Measurements from ENCODE around the gene THSD4. TPM values are rescaled to one million over a fixed set of nuclear protein-coding genes. Genes with fewer than 3 reads are reported as not detected.

THSD4 gene
- polyA plus RNA-seq (0.46 and 1.3 TPM in 2 replicates), polyA minus RNA-seq (1.9 and 3.4 TPM in 2 replicates)

GRCh38 chr15:71114887-71115566 is at the start of gene THSD4:
TSS of gene THSD4 (plus strand) at chr15:71115471.
- H3K4me2 ChIP-seq (ENCODE audit: low read length) = peak within 1 kb of the TSS; percentile 25
- H3K9ac ChIP-seq (ENCODE audit: low read length) = peak within 1 kb of the TSS; percentile 31
- no peaks in the 10 kb centered on the region for H4K20me1 ChIP-seq (ENCODE audit: insufficient read depth)
- no peaks in the 10 kb centered on the region for H3F3A ChIP-seq (ENCODE audit: insufficient read depth, low read length, poor library complexity, severe bottlenecking)
- H3K9me2 ChIP-seq (ENCODE audit: insufficient read depth, low read length) = no peaks in the 10 kb centered on the region
- H3K9me3 ChIP-seq (ENCODE audit: low read length) = no peaks in the 10 kb centered on the region
- H3K79me2 ChIP-seq (replicated peaks; ENCODE audit: insufficient read depth, low read length) = no peaks in the 10 kb centered on the region
- no peaks in the 10 kb centered on the region for H3K36me3 ChIP-seq (ENCODE audit: insufficient read depth, low read length)
- H2AFZ ChIP-seq (ENCODE audit: low read depth, low read length) = no peak within 1 kb of the TSS
- no peak for TF ChIP-seq POLR2AphosphoS5 (IDR thresholded peaks at IDR 0.05)
- TF ChIP-seq MXI1 (conservative IDR thresholded peaks at IDR 0.05; ENCODE audit: poor library complexity, severe bottlenecking) = no peak
- TF ChIP-seq CTCF (IDR thresholded peaks at IDR 0.05; ENCODE audit: poor library complexity, severe bottlenecking) = peak; percentile 95
- no peak for TF ChIP-seq TAF1 (IDR thresholded peaks at IDR 0.05; ENCODE audit: low read depth)
- TF ChIP-seq REST (IDR thresholded peaks at IDR 0.05; ENCODE audit: borderline replicate concordance) = no peak
- TF ChIP-seq EP300 (conservative IDR thresholded peaks at IDR 0.05; ENCODE audit: poor library complexity, severe bottlenecking) = peak; percentile 22
- no peak for TF ChIP-seq EZH2 (IDR thresholded peaks at IDR 0.05; ENCODE audit: borderline replicate concordance, insufficient read depth, low read length, poor library complexity, severe bottlenecking)
- TF ChIP-seq SMC3 (conservative IDR thresholded peaks at IDR 0.05; ENCODE audit: poor library complexity) = peak; percentile 93
- TF ChIP-seq RAD21 (conservative IDR thresholded peaks at IDR 0.05) = peak; percentile 79
- peak within 1 kb of the TSS; percentile 70 for H3K4me3 ChIP-seq (ENCODE audit: low read length)
- H3K27ac ChIP-seq (ENCODE audit: low read length) = no peak within 1 kb of the TSS
- peaks cover 18% of the 10 kb centered on the region for H3K27me3 ChIP-seq (ENCODE audit: insufficient read depth, low read depth, low read length)

DNA sequence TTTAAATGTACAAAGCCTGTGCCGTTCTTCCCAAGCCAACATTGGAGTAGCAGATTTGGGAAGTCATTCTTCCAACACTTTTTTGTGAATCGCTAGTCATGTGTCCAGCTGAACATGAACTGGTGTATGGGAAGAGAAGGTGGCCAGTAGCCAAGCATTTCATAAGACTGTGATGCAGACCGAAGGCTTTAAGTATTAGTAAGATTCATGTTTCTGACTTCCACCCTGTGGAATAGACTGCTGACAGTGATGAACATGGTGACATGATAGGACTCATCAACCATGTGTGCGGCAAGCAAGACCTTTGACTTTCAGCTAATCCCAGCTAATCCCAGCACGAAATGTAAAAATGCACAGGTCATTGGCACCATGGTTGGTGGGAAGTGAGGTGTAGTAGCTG is 48.3 kb upstream of the THSD4 start:
- Histone ChIP-seq H3K9me3 (ENCODE audit: low read length) (no peaks in the 10 kb centered on the region), H3K9me2 (ENCODE audit: insufficient read depth, low read length) (no peaks in the 10 kb centered on the region), H3K4me2 (ENCODE audit: low read length) (no peak overlapping the region), H4K20me1 (ENCODE audit: insufficient read depth) (no peaks in the 10 kb centered on the region), H3K36me3 (ENCODE audit: insufficient read depth, low read length) (no peaks in the 10 kb centered on the region), H3K9ac (ENCODE audit: low read length) (no peak overlapping the region), H3F3A (ENCODE audit: insufficient read depth, low read length, poor library complexity, severe bottlenecking) (no peaks in the 10 kb centered on the region), H3K79me2 (replicated peaks; ENCODE audit: insufficient read depth, low read length) (no peaks in the 10 kb centered on the region), H3K27ac (ENCODE audit: low read length) (no peak overlapping the region), H3K27me3 (ENCODE audit: insufficient read depth, low read depth, low read length) (no peaks in the 10 kb centered on the region), H3K4me3 (ENCODE audit: low read length) (no peak overlapping the region), H2AFZ (ENCODE audit: low read depth, low read length) (no peak overlapping the region)
- TF ChIP-seq RAD21 (conservative IDR thresholded peaks at IDR 0.05) (no peak), REST (IDR thresholded peaks at IDR 0.05; ENCODE audit: borderline replicate concordance) (no peak), TAF1 (IDR thresholded peaks at IDR 0.05; ENCODE audit: low read depth) (no peak), EZH2 (IDR thresholded peaks at IDR 0.05; ENCODE audit: borderline replicate concordance, insufficient read depth, low read length, poor library complexity, severe bottlenecking) (no peak), EP300 (conservative IDR thresholded peaks at IDR 0.05; ENCODE audit: poor library complexity, severe bottlenecking) (no peak), MXI1 (conservative IDR thresholded peaks at IDR 0.05; ENCODE audit: poor library complexity, severe bottlenecking) (no peak), CTCF (IDR thresholded peaks at IDR 0.05; ENCODE audit: poor library complexity, severe bottlenecking) (no peak), POLR2AphosphoS5 (IDR thresholded peaks at IDR 0.05) (no peak), SMC3 (conservative IDR thresholded peaks at IDR 0.05; ENCODE audit: poor library complexity) (no peak)

Data from neural cell (in vitro differentiated cells).